NCI-H2107 (cell line): ENCODE results near the gene CLNK.
"Not testable (repeated sequence)": the region's sequence is repeated elsewhere in the genome, so short reads cannot be mapped to it uniquely, and the experiment has no call there.

Experiments used
- DNase-seq: peaks from one replicate; lab custom pipeline; 2025; lab: John Stamatoyannopoulos, UW

The CLNK gene

DNA sequence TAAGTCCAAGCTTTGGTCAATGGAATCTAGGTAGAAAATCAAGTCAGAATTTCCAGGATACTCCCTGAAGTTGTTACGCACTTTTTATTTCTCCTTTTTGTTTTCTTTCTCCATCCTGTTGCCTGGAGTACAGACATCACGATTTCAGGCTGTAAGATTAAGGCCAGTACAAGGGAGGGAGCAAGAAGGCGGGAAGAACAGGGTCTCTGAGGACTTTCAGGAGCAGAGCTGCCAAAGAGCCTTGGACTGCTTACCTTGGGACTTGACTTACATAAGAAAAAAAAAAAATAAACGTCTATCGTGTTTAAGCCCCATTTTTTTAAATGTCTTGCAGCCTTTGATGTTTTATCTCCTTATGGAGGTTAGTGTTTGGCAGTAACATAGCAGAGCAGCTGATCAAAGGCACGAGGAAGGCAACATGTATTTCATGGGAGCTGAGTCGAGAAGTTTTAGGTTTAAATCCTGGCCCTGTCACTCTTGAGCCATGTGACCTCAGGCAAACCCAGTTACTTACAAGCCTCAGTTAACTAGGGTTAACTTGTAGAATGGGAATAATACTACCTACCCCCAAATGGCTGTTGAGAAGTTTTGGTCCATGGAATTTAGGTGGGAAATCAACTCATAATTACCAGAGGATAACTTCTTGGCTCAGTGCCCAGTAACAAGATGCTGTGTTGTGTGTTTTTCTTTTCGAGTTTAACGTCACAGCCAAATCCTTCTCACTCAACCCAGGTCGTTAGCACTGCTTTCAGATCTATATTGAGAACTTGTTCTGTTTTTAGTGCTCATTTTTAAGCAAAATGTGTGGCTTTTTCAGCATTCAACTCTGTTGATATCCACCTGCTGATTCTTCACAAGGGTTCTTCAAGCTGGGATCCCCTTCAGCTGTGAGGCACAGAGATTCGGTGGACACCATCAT, 106.8 kb downstream of the CLNK start:
- DNase-seq, result no peak

GRCh38 chr4:10577018-10577417, 107.5 kb downstream of the CLNK start:
- no peak for DNase-seq

DNA sequence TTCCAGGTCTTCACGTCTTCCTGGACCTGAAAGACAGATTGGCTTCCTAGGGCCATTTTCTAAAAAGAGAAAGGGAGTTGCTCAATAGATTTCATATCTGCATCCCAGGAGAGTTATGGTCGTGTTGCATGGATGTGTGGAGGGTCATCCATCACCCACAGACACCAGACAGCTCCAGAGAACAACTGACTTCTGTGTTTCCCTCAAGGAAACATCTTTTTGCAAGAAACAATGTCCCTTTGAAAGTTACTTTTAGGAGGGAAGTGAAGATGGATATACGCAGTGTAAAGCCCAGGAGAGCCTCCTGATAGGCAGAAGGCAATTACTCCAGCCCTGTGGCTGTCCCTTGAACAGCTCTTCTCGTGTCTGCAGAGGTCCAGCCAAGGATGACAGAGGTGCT, 108.3 kb downstream of the CLNK start:
- DNase-seq, result no peak

DNA sequence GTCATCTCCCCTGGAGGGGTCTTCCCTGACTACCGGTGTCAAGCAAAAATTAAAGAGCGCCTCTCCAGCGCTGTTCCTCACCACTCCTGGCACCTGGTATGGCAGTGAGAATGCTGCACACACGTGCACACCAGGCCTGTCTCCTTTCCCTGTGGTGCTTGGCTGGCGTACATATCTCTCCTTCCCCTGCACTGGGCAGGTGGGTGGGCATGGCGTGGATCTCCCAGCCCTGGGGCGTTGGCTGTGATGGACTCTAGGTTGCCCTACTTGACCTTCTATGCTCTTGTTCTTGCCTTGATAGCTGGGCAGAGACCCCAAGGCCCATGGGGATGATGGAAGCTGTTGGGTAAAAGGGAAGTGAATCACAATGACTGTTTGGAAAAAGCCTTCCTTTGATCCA, 109.2 kb downstream of the CLNK start:
- DNase-seq, result no peak

- not testable (repeated sequence) for DNase-seq
Observed at GRCh38 chr4:10574553-10574952, 110.0 kb downstream of the CLNK start.

- DNase-seq, result no peak
Observed at GRCh38 chr4:10571909-10572308, 112.7 kb downstream of the CLNK start.

DNA sequence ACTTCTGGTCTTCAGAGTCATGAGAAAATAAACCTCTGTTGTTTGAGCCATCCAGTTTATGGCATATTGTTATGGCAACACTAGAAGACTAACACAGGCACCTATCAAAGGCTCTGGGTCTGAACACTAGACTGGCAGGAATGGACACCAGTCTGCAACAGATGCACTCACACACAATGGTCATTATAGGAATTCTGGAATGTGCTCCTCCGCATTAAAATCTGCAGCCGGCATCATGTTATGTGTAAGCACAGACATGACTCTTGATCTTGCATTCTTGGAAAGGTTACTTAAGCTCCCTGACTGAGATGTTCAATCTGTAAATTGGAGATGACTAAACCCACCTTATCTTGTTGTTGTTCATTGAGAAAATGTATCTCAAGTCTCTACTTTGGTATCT, 115.1 kb downstream of the CLNK start:
- no peak for DNase-seq

- DNase-seq, result no peak
Observed at GRCh38 chr4:10567766-10568165, 116.8 kb downstream of the CLNK start.

DNA sequence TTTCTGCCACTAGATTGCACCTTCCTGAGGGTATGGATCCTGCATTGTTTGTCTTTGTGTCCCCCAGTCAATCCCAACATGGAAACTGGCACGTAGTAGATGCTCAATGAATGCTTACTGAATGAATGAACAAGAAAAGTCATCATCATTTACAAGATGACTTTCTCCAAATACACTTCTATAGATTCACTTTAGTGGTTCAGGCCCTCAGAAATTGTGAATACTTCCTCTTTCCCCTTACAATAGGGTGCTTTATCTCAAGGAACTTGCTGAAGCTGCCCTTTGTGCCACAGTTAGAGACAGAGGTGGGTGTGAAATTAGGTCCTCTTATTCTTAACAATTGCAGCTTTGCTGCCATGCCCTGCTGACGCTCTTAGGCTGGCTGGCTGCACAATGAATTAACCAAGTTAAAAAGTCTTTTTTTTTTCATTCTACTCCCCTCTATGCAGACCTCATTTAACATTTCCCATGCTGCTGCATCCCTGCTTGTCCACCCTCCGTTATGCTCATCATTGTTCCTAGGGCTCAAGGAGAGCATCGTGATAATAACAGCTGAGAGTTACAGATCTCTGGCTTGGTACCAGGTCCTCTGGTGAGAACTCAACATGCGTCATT, 119.3 kb downstream of the CLNK start:
- no peak for DNase-seq

GRCh38 chr4:10554694-10555093, 129.9 kb downstream of the CLNK start:
- DNase-seq, result peak; percentile 12

GRCh38 chr4:10554121-10554520, 130.4 kb downstream of the CLNK start:
- no peak for DNase-seq

DNA sequence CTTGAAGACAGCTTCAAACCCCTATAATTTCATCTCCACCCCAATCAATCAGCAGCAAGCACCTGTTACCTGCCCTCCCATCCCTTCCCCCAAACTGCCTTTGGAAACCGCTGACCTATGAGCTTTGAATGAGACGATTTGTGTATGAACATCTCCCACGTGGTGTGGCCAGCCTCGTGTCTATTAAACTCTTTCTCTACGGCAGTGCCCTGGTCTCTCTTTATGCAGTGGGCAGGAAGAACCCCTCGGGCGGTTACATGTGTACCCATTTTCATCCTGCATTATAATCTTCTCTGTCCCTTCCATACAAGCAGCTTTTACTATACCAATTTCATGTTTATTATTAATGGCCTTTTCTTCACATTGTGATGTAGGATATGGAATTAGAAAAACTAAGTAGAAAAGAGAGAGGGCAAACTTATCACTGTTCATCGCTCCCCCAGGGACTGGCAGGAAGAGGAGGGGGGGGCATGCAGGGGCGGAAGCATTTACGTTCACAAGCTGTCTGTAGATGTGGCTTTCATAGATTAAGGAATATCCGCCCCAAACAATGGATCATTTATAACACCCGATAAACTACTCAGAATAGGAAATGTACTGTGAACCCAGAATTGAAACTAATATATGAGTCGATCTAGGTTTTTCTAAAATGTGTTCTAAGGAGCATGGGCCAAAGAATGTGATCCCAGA, 131.8 kb downstream of the CLNK start:
- DNase-seq, result no peak

GRCh38 chr4:10535912-10536311, 148.7 kb downstream of the CLNK start:
- DNase-seq, result no peak

DNA sequence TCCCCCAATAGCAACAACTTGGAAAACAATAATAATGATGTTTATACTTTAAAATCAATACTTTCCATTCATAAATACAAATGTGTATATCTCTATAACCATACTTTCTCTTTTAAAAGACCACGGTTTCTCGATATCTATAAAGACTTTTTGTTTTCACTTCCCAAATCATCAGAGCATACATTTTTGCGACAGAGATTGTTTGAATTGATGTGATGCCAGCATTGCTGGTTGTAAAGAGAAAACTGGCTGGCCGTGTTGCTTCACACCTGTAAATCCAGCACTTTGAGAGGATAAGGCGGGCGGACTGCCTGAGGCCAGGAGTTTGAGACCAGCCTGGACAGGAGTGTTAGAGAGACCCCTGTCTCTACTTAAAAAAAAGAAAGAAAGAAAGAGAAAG, 149.7 kb downstream of the CLNK start:
- DNase-seq, result no peak

DNA sequence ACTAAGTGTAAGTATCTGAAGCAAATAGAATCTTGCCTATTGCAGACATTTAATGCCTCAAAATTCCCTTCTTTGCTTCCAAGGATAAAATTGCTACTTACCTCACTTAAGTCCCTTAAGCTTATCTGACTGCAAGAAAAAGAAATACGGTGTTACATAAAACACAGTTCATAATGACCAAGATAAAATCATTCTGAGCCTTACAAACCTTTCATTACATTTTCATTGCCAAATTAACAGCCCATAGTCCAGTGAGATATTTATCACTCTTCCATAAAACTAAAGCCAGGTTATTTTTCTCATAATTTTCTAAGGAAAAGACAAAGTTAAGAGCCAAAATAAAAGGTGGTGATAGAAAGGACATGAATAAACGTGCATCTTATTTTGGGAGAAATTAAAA, 152.4 kb downstream of the CLNK start:
- no peak for DNase-seq

- DNase-seq, result no peak
Observed at GRCh38 chr4:10530137-10530786, 154.3 kb downstream of the CLNK start.

DNA sequence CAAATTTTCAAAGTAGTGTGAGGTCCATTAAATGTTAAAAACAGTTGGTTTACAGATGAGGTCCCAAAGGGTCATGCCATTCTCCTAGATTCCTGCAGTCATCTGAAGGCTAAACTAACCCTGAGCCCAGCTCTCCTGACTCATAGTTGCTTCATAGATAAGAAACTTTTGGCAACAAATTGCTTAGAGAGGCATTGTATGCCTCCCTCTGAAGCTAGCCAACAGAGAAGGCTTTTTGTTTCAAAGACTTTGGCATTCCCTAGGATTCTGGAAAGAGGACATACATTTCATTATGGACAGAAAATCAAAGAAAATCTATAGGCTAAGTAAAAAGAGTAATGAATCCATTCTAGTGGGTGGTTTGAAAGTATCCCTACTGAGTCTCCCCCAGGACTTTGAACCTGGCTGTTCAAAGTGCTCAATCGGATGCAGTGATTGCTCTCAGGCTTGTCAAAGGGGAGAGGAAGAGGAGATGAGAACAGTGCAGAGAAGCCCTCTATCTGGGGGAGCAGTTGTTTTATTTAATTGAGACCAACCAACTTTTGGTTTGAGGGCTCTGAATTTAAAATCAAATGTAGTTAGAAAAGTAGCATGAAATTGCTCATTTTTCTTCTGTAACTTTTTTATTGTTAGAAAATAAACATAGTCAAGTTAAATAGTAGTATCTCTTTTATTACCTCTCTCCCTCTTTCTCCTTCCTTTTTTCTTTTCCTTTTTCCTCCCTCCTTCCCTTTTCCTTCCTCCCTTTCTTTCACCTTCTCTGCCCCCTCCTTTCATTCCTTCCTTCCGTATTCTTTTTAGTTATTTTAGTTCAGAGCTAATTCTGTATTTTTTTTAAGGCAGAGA, 155.1 kb downstream of the CLNK start:
- no peak for DNase-seq

- no peak for DNase-seq
Observed at GRCh38 chr4:10527438-10527837, 157.1 kb downstream of the CLNK start.

DNA sequence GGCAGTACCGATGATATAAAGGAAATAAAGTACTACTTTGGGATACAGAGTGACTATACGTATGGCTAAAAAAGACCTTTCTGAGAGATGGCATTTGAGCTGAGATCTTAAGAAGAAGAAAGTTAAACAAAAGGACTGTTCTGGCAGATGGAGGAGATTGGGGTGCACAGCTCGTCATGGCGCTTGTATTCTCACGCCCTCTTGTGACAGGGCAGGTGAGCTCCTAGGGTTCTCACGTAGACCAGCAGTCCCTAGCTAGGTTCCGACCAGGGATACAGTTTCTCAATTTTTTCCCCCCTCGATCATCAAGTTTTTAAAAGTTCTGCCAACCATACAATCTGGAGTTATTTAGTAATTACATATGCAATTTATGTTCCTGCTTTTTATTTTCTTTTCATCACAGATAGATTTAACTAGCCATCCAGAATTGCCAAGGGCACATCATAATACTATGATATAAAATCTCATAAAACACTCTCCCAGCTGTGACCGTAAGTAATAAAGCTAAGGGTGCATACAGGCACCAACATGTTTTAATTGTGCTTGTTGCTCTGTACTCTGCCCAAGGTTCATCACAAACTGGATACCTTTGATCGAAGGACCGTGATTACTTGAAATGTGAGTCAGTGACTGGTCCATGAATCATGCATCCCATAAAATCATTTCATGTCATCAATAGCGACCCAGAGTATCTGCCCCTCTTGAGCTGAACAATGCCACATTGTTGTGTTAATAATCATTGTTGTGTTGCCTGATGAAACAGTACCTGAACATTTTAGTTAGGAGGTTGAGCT, 157.9 kb downstream of the CLNK start:
- DNase-seq, result no peak

GRCh38 chr4:10524196-10524833, 160.3 kb downstream of the CLNK start:
- no peak for DNase-seq
